SK-N-SH (cell line): ENCODE measurements around the gene CPLX1. TPM values are rescaled to one million over a fixed set of nuclear protein-coding genes. Genes with fewer than 3 reads are reported as not detected.

ENCODE experiments used
- CTCF ChIA-PET: fragments of 300-600, 350-600 bp; formaldehyde crosslinking; extraction: SDS; loops from one replicate; lab custom pipeline; 2021; lab: Yijun Ruan, JAX
- POLR2A ChIA-PET: fragments of 350-600 bp; sonication (Branson Sonifier 250); formaldehyde crosslinking; extraction: SDS; loops from one replicate; lab custom pipeline; 2020; ENCODE audit warnings: antibody characterized with exemption, inconsistent platforms; lab: Yijun Ruan, JAX
- DNase-seq: peaks from one replicate; pipeline ENCODE4 v3.0.0; 2012
- H2AFZ ChIP-seq: fragments of 200-600 bp; sonication (generic); 2 replicates; pipeline ENCODE4 v1.8.1; 2016; ENCODE audit warnings: antibody characterized with exemption, mild to moderate bottlenecking, low read depth
- H3F3A ChIP-seq: fragments of 200-600 bp; sonication (generic); replicated peaks from 2 replicates; pipeline ENCODE3; 2016; ENCODE audit warnings: antibody characterized with exemption, mild to moderate bottlenecking; ENCODE audit not compliant: insufficient read depth
- H3K27ac ChIP-seq, 2 experiments: fragments of 200-500 bp in 1 of 2; fragments of 200-600 bp in 1 of 2; sonication (Bioruptor generic) in 1 of 2; sonication (generic), shearing (Covaris generic) in 1 of 2; 2 replicates each; pipeline versions ENCODE4 v1.5.1 to v1.6.1; 2014 to 2016; ENCODE audit warnings: low read depth in 2 of 2, inconsistent platforms in 1 of 2, low read length in 1 of 2, mild to moderate bottlenecking in 1 of 2, mixed read lengths in 1 of 2
- H3K27me3 ChIP-seq: fragments of 200-600 bp; sonication (generic), shearing (Covaris generic); 2 replicates; pipeline ENCODE4 v1.6.1; 2016; ENCODE audit warnings: mixed run types; ENCODE audit not compliant: insufficient read depth
- H3K36me3 ChIP-seq, 2 experiments: fragments of 200-500 bp in 1 of 2; fragments of 200-600 bp in 1 of 2; sonication (Bioruptor generic) in 1 of 2; sonication (generic) in 1 of 2; replicated peaks in 1 of 2; 2 replicates each; pipeline versions ENCODE3 to v1.5.1; 2014 to 2016; ENCODE audit warnings: low read length in 1 of 2, mild to moderate bottlenecking in 1 of 2; ENCODE audit not compliant: insufficient read depth in 2 of 2, control insufficient read depth in 1 of 2
- H3K4me1 ChIP-seq, 2 experiments: fragments of 200-500 bp in 1 of 2; fragments of 200-600 bp in 1 of 2; sonication (Bioruptor generic) in 1 of 2; sonication (generic), shearing (Covaris generic) in 1 of 2; 2 replicates each; pipeline versions ENCODE4 v1.5.1 to v1.6.1; 2014 to 2016; ENCODE audit warnings: low read depth in 1 of 2, low read length in 1 of 2, mixed run types in 1 of 2; ENCODE audit not compliant: insufficient read depth in 2 of 2, control insufficient read depth in 1 of 2
- H3K4me2 ChIP-seq: fragments of 200-600 bp; sonication (generic), shearing (Covaris generic); 2 replicates; pipeline ENCODE4 v1.6.1; 2017; ENCODE audit warnings: mixed run types
- H3K4me3 ChIP-seq, 2 experiments: fragments of 200-500 bp in 1 of 2; fragments of 200-600 bp in 1 of 2; sonication (Bioruptor generic) in 1 of 2; sonication (generic), shearing (Covaris generic) in 1 of 2; 2 replicates each; pipeline versions ENCODE4 v1.5.1 to v1.8.1; 2014 to 2016; ENCODE audit warnings: low read depth in 2 of 2, inconsistent platforms in 1 of 2, low read length in 1 of 2, mild to moderate bottlenecking in 1 of 2, mixed read lengths in 1 of 2, moderate library complexity in 1 of 2
- H3K79me2 ChIP-seq: fragments of 200-600 bp; sonication (generic); 2 replicates; pipeline ENCODE4 v1.8.1; 2017; ENCODE audit warnings: mild to moderate bottlenecking; ENCODE audit not compliant: insufficient read depth
- H3K9ac ChIP-seq: fragments of 200-600 bp; sonication (generic); 2 replicates; pipeline ENCODE4 v1.6.1; 2017; ENCODE audit warnings: mixed run types
- H3K9me2 ChIP-seq: fragments of 200-600 bp; sonication (generic); 2 replicates; pipeline ENCODE4 v1.6.1; 2017; ENCODE audit warnings: mixed run types
- H3K9me3 ChIP-seq: fragments of 200-600 bp; sonication (generic); 2 replicates; pipeline ENCODE4 v1.6.1; 2017; ENCODE audit warnings: mixed run types, mild to moderate bottlenecking, moderate library complexity
- H4K20me1 ChIP-seq: fragments of 200-600 bp; sonication (generic); 2 replicates; pipeline ENCODE4 v1.6.1; 2017; ENCODE audit warnings: mild to moderate bottlenecking, mixed run types; ENCODE audit not compliant: insufficient read depth
- ELF1 ChIP-seq: IDR thresholded peaks from 2 replicates; pipeline ENCODE4 v1.4.0; 2012
- WGBS: methylation state at CpG from one replicate; pipeline ENCODE4 v1.1.6; 2017; ENCODE audit warnings: low lambda C conversion rate; 5-methylcytosine and 5-hydroxymethylcytosine counted together
- polyA plus RNA-seq, 3 experiments: library from polyadenylated mRNA; depleted of rRNA; stranded (reverse); fragments of >200 nt; gene quantifications; 2 replicates each; pipeline ENCODE4 v1.2.3, GENCODE V29; 2012
- TF ChIP-seq, protein P1 (sequence below): IDR thresholded peaks from 2 replicates; pipeline ENCODE4 v1.6.1; 2012; ENCODE audit warnings: mild to moderate bottlenecking, low read depth, low read length, moderate library complexity
- TF ChIP-seq, protein P2 (sequence below): IDR thresholded peaks from 2 replicates; pipeline ENCODE4 v1.4.0; 2012; ENCODE audit warnings: low read depth, borderline replicate concordance

CPLX1 gene
- polyA plus RNA-seq, 1 of the 3 experiments (the other 2 are of a cell fraction) = 0.56 TPM

DNA sequence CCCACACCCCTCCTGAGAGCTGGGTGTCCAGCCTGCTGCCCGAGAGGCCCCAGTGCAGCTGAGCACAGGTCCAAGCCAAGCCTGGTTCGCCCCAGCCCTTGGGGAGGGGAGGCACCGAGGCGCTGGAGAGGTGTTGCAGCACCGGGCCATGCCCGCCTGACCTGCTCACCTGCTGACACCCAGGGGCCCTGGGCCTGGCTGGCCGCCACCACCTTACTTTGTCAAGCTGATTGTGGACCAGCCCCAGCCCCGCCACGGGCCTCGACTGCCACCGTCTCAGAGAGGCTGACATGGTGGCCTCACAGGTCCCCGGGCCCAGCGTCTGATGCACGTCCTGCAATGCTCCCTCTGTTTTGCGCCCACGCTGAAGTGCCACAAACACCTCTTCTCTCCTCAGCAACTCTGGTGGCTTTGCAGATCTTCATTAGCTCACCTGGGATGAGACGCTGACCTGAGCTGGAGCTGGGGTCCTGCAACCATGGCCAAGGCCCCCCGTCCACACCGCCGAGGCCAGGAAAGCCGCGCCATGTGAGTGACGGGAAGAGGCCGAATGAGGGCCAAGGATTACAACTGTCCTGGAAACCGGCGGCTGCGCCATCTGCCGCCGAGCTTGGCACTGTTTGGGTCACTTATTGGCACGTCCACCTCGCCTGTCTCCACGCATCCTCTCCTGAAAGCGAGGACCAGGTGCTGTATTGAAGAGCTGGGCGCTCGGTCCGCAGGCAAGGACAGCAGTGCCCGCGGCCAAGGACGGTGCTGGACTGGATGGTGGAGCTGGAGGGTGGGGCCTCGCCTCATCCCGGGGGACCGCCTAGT is 7.6 kb downstream of the CPLX1 start:
- CTCF ChIA-PET = no interaction called here

DNA sequence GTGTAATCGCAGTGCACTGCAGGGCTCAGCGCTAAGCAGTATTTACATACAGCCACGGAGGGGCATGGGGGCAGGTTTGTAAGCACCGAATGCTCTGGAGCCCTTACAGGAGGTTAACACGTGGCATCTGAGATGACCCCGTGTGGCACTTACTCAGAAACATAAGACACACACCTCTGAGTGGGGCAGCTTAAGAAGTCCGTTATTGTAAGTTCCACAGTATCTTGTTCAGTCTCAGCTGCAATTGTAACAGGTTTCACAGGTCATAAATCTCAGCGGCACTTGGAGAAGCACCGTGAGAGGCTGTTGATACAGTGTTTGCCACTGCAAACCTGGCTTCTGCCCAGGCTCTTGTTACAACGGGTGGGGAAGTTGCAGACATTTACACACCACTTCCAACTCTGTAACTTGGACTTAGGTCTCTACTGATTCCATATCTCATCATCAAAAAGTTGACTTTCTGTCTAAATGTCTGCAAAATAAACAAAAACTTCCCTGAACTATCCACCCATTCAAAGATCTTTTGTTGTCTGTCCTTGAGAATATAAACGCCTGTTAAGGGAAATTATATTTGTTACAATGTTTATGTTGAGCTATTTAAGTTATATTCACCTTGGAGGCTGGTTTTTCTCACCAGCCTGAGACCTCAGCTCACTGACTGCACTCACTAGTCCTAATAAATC is 10.3 kb downstream of the CPLX1 start:
- Histone ChIP-seq H3K4me1 (no peaks in the 10 kb centered on the region), H3K36me3 (no peaks in the 10 kb centered on the region), H2AFZ (no peak overlapping the region), H3K79me2 (no peaks in the 10 kb centered on the region), H3K4me2 (no peak overlapping the region), H4K20me1 (no peaks in the 10 kb centered on the region), H3K27ac (no peak overlapping the region), H3K9me2 (no peaks in the 10 kb centered on the region), H3K27me3 (no peaks in the 10 kb centered on the region; the same call in 1 of the 2 replicates), H3K9me3 (no peaks in the 10 kb centered on the region), H3F3A (no peaks in the 10 kb centered on the region), H3K9ac (no peak overlapping the region), H3K4me3 (no peak overlapping the region)
- POLR2A ChIA-PET = no interaction called here
- TF ChIP-seq, protein P1, sequence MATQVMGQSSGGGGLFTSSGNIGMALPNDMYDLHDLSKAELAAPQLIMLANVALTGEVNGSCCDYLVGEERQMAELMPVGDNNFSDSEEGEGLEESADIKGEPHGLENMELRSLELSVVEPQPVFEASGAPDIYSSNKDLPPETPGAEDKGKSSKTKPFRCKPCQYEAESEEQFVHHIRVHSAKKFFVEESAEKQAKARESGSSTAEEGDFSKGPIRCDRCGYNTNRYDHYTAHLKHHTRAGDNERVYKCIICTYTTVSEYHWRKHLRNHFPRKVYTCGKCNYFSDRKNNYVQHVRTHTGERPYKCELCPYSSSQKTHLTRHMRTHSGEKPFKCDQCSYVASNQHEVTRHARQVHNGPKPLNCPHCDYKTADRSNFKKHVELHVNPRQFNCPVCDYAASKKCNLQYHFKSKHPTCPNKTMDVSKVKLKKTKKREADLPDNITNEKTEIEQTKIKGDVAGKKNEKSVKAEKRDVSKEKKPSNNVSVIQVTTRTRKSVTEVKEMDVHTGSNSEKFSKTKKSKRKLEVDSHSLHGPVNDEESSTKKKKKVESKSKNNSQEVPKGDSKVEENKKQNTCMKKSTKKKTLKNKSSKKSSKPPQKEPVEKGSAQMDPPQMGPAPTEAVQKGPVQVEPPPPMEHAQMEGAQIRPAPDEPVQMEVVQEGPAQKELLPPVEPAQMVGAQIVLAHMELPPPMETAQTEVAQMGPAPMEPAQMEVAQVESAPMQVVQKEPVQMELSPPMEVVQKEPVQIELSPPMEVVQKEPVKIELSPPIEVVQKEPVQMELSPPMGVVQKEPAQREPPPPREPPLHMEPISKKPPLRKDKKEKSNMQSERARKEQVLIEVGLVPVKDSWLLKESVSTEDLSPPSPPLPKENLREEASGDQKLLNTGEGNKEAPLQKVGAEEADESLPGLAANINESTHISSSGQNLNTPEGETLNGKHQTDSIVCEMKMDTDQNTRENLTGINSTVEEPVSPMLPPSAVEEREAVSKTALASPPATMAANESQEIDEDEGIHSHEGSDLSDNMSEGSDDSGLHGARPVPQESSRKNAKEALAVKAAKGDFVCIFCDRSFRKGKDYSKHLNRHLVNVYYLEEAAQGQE = no peak
- TF ChIP-seq ELF1 = no peak
- 42% methylated on average over 11 of the region's 11 CpGs for WGBS
- CTCF ChIA-PET = no interaction called here
- DNase-seq = no peak

More for the DNA sequence above, 7.6 kb downstream of the CPLX1 start:
- Histone ChIP-seq H4K20me1 (no peaks in the 10 kb centered on the region), H3K9ac (no peak overlapping the region), H3K9me2 (no peaks in the 10 kb centered on the region), H3K4me3 (no peak overlapping the region), H3K9me3 (no peaks in the 10 kb centered on the region), H2AFZ (no peak overlapping the region), H3K27me3 (peaks cover 8% of the 10 kb centered on the region; the same call in 1 of the 2 replicates), H3F3A (no peaks in the 10 kb centered on the region), H3K36me3 (no peaks in the 10 kb centered on the region), H3K4me1 (peaks cover 0 to 5% of the 10 kb centered on the region in 2 experiments; a peak in 1 of 4 replicates), H3K4me2 (no peak overlapping the region), H3K79me2 (no peaks in the 10 kb centered on the region), H3K27ac (no peak overlapping the region)
- no peak for DNase-seq
- POLR2A ChIA-PET = no interaction called here
- 85% methylated on average over 8 of the region's 42 CpGs for WGBS
- TF ChIP-seq, protein P2, sequence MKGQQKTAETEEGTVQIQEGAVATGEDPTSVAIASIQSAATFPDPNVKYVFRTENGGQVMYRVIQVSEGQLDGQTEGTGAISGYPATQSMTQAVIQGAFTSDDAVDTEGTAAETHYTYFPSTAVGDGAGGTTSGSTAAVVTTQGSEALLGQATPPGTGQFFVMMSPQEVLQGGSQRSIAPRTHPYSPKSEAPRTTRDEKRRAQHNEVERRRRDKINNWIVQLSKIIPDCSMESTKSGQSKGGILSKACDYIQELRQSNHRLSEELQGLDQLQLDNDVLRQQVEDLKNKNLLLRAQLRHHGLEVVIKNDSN = no peak
